ENCODE measurements around the gene SYCN. TPM values are rescaled to one million over a fixed set of nuclear protein-coding genes. Genes with fewer than 3 reads are reported as not detected.

SYCN gene
- total RNA-seq, 2 experiments from 2014 or later, result not detected

- ChIA-PET CTCF (no interaction called here), POLR2A (no interaction called here)
Measured at GRCh38 chr19:39170386-39171231, 33.5 kb downstream of the SYCN start.

DNA sequence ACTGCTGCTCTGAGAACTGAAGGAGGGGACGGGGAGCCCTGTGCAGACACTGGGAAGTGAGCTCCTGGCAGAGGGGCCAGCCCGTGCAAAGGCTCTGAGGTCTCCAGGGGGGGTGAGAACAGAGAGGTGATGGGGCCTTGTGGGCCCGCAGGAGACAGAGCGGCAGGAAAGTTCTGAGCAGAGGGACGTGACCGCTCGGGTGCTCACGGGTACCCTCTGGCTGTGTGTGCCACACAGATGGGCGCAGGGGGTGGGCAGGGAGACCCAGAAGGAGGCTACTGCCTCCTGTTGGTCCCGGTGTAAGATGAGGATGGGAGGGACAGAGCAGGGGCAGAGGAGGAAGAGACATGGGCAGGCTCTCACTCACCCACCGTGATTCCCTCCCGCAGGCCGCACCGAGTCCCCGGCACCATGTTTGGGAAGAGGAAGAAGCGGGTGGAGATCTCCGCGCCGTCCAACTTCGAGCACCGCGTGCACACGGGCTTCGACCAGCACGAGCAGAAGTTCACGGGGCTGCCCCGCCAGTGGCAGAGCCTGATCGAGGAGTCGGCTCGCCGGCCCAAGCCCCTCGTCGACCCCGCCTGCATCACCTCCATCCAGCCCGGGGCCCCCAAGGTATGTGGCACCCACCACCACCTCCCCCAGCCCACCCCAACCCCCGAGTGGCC lies 34.8 kb downstream of the SYCN start:
- CTCF ChIA-PET, result no interaction called here
- H3K27ac Mint-ChIP-seq, result no peak overlapping the region
- H3K4me3 Mint-ChIP-seq, result no peak overlapping the region
- H3K9me3 Mint-ChIP-seq, result no peaks in the 10 kb centered on the region
- no peaks in the 10 kb centered on the region for H3K4me1 Mint-ChIP-seq
- DNase-seq, result no peak
- no peaks in the 10 kb centered on the region for H3K36me3 Mint-ChIP-seq (ENCODE audit: low read depth)
- no peaks in the 10 kb centered on the region for H3K27me3 Mint-ChIP-seq
- POLR2A ChIA-PET, result no interaction called here

More at GRCh38 chr19:39170386-39171231, 33.5 kb downstream of the SYCN start:
- no peaks in the 10 kb centered on the region for H3K27me3 Mint-ChIP-seq
- H3K4me3 Mint-ChIP-seq, result no peak overlapping the region
- DNase-seq, result no peak
- H3K4me1 Mint-ChIP-seq, result no peaks in the 10 kb centered on the region
- no peak overlapping the region for H3K27ac Mint-ChIP-seq
- no peaks in the 10 kb centered on the region for H3K9me3 Mint-ChIP-seq
- no peaks in the 10 kb centered on the region for H3K36me3 Mint-ChIP-seq (ENCODE audit: low read depth)

- ChIA-PET CTCF (no interaction called here), POLR2A (no interaction called here)
- Mint-ChIP-seq H3K9me3 (no peaks in the 10 kb centered on the region), H3K36me3 (ENCODE audit: low read depth) (no peaks in the 10 kb centered on the region), H3K4me3 (no peak overlapping the region), H3K27me3 (no peaks in the 10 kb centered on the region), H3K4me1 (no peaks in the 10 kb centered on the region), H3K27ac (no peak overlapping the region)
- DNase-seq, result no peak
Measured at GRCh38 chr19:39168258-39169142, 35.6 kb downstream of the SYCN start.

DNA sequence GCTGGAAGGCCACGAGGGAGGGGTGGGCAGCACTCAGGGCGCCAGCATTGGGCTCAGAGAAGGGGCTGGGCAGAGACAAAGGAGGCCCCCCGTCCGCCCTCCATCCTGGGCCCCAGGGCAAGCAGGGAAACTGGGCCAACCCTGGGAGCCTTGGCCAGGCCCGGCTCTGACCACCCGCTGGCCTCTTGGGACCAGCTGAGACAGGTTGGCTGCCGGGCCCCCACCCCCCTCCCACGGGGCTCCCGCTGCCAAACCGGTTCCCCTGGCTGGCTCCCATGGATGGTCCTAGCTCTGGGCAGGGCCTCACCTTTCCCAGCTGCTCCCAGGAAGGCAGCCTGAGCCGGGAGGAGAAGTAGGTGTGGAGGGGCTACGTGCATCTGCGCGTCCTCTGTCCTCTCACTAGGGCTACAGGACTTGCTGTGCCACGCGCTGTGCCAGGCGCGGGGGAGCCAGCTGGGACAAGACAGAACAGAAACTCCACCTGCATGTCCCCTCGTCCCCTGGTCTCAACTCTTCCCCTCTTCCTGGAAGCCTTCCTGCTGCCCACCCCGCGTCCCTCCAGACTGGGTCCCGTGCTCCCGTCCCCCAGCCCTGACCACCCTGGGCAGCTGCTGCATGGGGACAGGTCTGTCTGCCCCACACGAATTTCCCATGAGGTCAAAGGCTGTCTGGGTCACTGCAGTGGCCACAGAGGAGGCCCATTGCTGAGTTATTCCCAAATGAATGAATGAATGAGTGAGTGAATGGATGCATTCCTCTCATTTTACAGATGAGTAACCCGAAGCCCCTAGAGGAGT lies 36.4 kb downstream of the SYCN start:
- H3K36me3 Mint-ChIP-seq (ENCODE audit: low read depth), result no peaks in the 10 kb centered on the region
- CTCF ChIA-PET, result no interaction called here
- no peaks in the 10 kb centered on the region for H3K9me3 Mint-ChIP-seq
- no peaks in the 10 kb centered on the region for H3K4me1 Mint-ChIP-seq
- no peaks in the 10 kb centered on the region for H3K27me3 Mint-ChIP-seq
- POLR2A ChIA-PET, result no interaction called here
- DNase-seq, result no peak
- H3K4me3 Mint-ChIP-seq, result no peak overlapping the region
- H3K27ac Mint-ChIP-seq, result no peak overlapping the region

DNA sequence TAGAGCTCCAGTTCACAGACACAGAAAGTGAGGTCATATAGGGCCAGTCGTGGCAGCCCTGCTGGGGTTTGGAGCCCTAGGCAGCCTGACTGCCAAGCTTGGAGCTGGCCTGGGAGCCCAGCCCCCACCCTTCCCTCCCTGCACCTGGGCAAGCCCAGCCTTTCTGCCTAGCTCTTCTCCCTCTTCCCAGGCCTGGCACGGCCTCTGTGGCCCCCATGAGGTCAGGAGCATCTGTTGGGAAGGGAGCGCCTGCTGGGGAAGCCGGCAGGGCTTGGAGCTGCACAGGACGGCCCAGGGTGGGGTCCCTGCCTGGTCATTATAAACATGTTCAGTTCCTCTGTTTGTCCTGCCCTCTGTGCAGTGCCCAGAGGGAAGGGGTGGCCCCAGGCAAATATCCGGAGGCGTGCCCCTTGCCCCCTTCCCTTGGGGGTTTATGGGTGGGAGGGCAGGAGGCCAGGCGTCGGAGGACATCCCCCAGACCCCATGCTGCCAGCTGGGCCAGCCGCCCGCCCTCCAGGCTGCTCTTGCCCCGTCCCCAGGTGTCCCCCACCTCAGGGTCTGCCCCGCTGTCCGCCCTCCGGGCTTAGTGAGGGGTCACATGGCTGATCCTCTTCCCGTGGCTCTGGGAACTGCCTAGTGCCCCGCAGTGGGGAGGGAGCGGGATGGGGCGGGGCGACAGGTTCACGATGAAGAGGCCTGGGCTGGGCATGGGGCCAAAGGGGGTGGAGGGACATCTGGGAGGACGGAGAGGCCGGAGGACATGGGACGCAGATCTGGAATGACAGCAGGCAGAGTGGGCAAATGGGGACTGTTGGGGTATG lies 37.3 kb downstream of the SYCN start:
- Mint-ChIP-seq H3K9me3 (no peaks in the 10 kb centered on the region), H3K4me1 (no peaks in the 10 kb centered on the region)
- CTCF ChIA-PET, result no interaction called here

GRCh38 chr19:39165857-39166256 lies 38.2 kb downstream of the SYCN start:
- Mint-ChIP-seq H3K27ac (no peak overlapping the region), H3K36me3 (ENCODE audit: low read depth) (no peaks in the 10 kb centered on the region), H3K27me3 (no peaks in the 10 kb centered on the region), H3K4me3 (no peak overlapping the region), H3K9me3 (no peaks in the 10 kb centered on the region), H3K4me1 (no peaks in the 10 kb centered on the region)
- ChIA-PET CTCF (no interaction called here), POLR2A (interaction anchor here (1.0 kb wide), 1 partner anchor 72 kb away, joined by 3 read pairs; no protein-coding TSS in a partner anchor)
- DNase-seq, result no peak

More for the DNA sequence above, 37.3 kb downstream of the SYCN start:
- H3K4me3 Mint-ChIP-seq, result no peak overlapping the region
- POLR2A ChIA-PET, result interaction anchor here (1.0 kb wide), 1 partner anchor 71 kb away, joined by 3 read pairs; no protein-coding TSS in a partner anchor
- H3K27ac Mint-ChIP-seq, result no peak overlapping the region
- H3K36me3 Mint-ChIP-seq (ENCODE audit: low read depth), result no peaks in the 10 kb centered on the region
- no peaks in the 10 kb centered on the region for H3K27me3 Mint-ChIP-seq
- DNase-seq, result no peak

DNA sequence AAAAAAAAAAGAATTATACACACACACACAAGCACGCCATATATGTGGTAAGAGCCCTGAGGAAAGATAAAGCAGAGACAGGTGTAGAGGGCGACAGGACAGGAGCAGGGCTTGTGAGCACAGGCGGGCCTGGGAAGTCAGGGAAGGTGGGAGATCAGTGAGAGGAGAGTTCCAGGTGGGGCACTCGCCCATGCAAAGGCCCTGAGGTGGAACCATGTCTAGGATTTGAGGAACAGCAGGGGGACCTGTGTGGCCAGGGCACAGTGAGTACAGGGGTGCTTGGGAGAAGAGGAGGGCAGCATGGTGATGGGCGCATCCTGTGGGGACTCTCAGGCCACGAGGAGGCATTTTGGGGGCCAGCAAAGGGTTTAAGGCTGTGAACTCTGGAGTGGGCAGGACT lies 39.8 kb downstream of the SYCN start:
- Mint-ChIP-seq H3K4me1 (no peaks in the 10 kb centered on the region), H3K27me3 (no peaks in the 10 kb centered on the region), H3K4me3 (no peak overlapping the region), H3K36me3 (ENCODE audit: low read depth) (no peaks in the 10 kb centered on the region), H3K9me3 (no peaks in the 10 kb centered on the region), H3K27ac (no peak overlapping the region)
- POLR2A ChIA-PET, result no interaction called here
- CTCF ChIA-PET, result no interaction called here
- DNase-seq, result no peak

- ChIA-PET CTCF (no interaction called here), POLR2A (no interaction called here)
- no peak overlapping the region for H3K27ac Mint-ChIP-seq
- H3K36me3 Mint-ChIP-seq (ENCODE audit: low read depth), result no peaks in the 10 kb centered on the region
- no peak overlapping the region for H3K4me3 Mint-ChIP-seq
- H3K9me3 Mint-ChIP-seq, result no peaks in the 10 kb centered on the region
- H3K4me1 Mint-ChIP-seq, result no peaks in the 10 kb centered on the region
- no peak for DNase-seq
- no peaks in the 10 kb centered on the region for H3K27me3 Mint-ChIP-seq
Measured at GRCh38 chr19:39163621-39164020, 40.4 kb downstream of the SYCN start.

DNA sequence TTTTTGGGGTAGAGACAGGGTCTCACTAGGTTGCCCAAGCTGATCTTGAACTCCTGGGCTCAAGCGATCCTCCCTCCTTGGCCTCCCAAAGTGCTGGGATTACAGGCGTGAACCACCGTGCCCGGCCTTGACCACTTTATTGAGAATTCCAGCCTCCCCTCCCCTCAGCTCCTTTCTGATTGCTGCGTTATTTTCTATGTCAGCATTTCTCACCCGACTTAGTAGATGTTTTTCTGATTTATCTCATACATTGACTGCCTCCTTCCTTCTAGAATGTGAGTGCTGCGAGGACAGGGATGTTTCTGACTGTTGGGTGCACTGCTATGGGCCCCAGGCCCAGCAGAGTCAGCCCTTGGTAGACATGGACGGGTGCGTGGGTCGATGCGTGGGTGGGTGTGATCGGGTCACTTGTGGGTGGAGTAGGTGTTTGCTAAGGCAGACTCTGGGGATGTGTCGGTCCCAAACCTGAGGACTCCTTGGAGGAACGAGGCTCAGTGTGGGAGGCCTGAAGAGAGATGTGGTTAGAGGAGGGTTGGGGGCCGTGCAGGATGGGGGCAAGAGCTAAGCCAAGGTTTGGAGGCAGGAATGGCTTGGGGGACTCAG lies 41.5 kb downstream of the SYCN start:
- H3K9me3 Mint-ChIP-seq, result no peaks in the 10 kb centered on the region
- ChIA-PET CTCF (no interaction called here), POLR2A (no interaction called here)
- no peak for DNase-seq
- no peak overlapping the region for H3K27ac Mint-ChIP-seq
- no peaks in the 10 kb centered on the region for H3K27me3 Mint-ChIP-seq
- H3K4me1 Mint-ChIP-seq, result peaks cover 3% of the 10 kb centered on the region
- no peak overlapping the region for H3K4me3 Mint-ChIP-seq
- no peaks in the 10 kb centered on the region for H3K36me3 Mint-ChIP-seq (ENCODE audit: low read depth)

DNA sequence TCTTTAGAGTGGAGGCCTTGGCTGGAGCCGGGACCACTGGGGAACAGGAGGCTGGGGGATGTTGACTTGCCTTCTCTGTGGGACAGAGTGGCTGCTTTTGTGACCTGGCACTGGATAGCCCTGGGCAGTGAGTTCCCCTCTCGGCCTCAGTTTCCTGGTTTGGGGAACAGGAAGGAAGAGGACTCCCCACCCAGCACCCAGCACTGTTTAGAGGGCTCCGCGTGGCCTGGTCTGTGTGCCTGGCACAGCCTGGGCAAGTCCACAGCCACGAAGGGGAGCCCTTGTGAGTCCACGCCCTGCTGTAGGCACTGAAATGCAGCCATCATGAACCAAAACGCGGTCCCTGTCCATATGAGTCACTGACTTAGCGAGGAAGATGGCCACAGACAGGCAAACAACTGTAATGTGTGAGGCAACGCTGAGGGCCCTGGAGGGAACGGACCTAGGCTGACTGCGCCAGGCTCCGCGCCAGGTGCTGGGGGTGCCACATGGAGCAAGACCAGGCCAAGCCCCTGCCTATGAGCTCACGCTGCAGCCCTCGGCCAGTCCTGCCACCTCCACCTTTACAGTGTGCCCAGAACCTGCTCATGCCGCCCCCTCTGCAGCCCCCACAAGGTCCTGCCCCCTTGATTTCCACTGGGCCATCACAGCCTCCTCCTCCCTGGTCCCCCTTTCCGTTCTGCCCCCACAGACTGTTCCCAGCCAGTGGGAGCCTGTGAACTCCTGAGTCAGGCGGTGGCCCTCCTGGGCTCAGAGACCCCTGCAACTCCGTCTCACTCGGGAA lies 43.0 kb downstream of the SYCN start:
- no peaks in the 10 kb centered on the region for H3K9me3 Mint-ChIP-seq
- peaks cover 8% of the 10 kb centered on the region for H3K4me1 Mint-ChIP-seq
- H3K27me3 Mint-ChIP-seq, result no peaks in the 10 kb centered on the region
- DNase-seq, result no peak
- POLR2A ChIA-PET, result no interaction called here
- H3K27ac Mint-ChIP-seq, result no peak overlapping the region
- H3K4me3 Mint-ChIP-seq, result no peak overlapping the region
- CTCF ChIA-PET, result no interaction called here
- no peaks in the 10 kb centered on the region for H3K36me3 Mint-ChIP-seq (ENCODE audit: low read depth)

- CTCF ChIA-PET, result no interaction called here
- DNase-seq, result no peak
- POLR2A ChIA-PET, result no interaction called here
- no peaks in the 10 kb centered on the region for H3K9me3 Mint-ChIP-seq
- peaks cover 9% of the 10 kb centered on the region for H3K4me1 Mint-ChIP-seq
- no peaks in the 10 kb centered on the region for H3K27me3 Mint-ChIP-seq
- no peak overlapping the region for H3K4me3 Mint-ChIP-seq
- H3K36me3 Mint-ChIP-seq (ENCODE audit: low read depth), result no peaks in the 10 kb centered on the region
- H3K27ac Mint-ChIP-seq, result no peak overlapping the region
Measured at GRCh38 chr19:39160523-39160861, 43.6 kb downstream of the SYCN start.

All from activated CD4-positive, alpha-beta memory T cell treated with anti-CD3 and anti-CD28 coated beads, Interleukin-2, amount 10 ng/mL, durations not matched to agents 7 days and 5 days (primary cell).